AG04449 (cell line): Measurements from ENCODE around the gene TMCO1.
A peak's percentile ranks its signal among the peaks of the same experiment; 100 is the strongest.

Experiments
- CTCF ChIA-PET: fragments of 350-600 bp; formaldehyde crosslinking; extraction: SDS; loops from one replicate; lab custom pipeline; 2021; ENCODE audit warnings: antibody characterized with exemption; lab: Yijun Ruan, JAX
- POLR2A ChIA-PET: fragments of 400-600, 350-600 bp; formaldehyde crosslinking; extraction: SDS; loops from one replicate; lab custom pipeline; 2020; ENCODE audit warnings: antibody characterized with exemption, inconsistent platforms; lab: Yijun Ruan, JAX
- DNase-seq: peaks from one replicate; pipeline ENCODE4 v3.0.0-alpha.2; 2010; ENCODE audit warnings: low read depth, low spot score
- H3K4me3 ChIP-seq: 2 replicates; pipeline ENCODE4 v1.5.1; 2011; ENCODE audit warnings: low read depth, mild to moderate bottlenecking, control low read depth, low read length
- TF ChIP-seq, protein P1 (sequence below): IDR thresholded peaks from one replicate; pipeline ENCODE4 v1.5.1; 2011; ENCODE audit warnings: mild to moderate bottlenecking, moderate library complexity, low read length, control low read depth, inconsistent platforms; ENCODE audit not compliant: insufficient read depth; ENCODE audit errors: missing control alignments

Gene TMCO1

DNA sequence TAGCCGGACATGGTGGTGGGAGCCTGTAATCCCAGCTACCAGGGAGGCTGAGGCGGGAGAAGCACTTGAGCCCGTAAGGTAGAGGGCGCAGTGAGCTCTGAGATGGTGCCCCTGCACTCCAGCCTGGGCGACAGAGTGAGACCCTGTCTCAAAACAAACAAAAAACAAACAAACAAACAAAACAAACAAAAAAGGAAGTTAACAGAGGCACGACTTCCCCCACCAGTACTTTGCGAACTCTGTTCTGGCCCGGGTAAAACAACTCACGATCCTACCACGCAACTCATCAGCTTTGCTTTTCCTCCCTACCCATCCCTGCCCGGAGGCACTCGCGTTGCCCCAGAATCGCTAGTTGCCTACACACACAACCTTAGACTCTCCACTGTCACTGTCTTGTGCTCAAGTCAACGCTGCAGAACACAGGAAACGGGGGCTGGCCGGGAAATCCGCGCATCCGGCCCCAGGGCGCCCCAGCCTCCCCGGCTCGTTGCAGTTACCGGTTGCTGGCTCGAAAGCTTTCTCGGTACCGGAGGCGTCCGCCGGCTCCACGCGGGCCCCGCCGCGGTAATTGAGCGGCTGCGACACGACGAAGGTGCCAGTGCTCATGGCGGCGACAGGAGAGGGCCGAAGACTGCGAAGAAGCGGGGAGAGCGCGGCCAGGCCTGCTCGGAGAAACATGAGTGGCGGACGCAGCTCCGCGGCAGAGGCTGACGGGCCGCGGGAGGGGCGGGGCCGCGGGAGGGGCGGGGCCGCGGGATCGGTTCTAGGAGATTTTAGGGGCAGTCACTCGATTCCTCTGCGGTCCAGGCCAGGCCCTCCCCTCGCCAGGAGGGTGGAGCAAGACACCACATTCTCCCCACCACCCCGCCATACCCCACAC lies 70.5 kb downstream of the TMCO1 start, which contains the start of gene ALDH9A1:
ALDH9A1 (minus strand) TSS at position 682 of the 880 bp plus-strand sequence; CDS start at position 678, 4 bp downstream.
- CTCF ChIA-PET = interaction anchor here (0.8 to 2.3 kb wide), 13 partner anchors 13 to 226 kb away, joined by 3 to 16 read pairs (median 4); partner anchors contain the start of gene MGST3
- TF ChIP-seq, protein P1, sequence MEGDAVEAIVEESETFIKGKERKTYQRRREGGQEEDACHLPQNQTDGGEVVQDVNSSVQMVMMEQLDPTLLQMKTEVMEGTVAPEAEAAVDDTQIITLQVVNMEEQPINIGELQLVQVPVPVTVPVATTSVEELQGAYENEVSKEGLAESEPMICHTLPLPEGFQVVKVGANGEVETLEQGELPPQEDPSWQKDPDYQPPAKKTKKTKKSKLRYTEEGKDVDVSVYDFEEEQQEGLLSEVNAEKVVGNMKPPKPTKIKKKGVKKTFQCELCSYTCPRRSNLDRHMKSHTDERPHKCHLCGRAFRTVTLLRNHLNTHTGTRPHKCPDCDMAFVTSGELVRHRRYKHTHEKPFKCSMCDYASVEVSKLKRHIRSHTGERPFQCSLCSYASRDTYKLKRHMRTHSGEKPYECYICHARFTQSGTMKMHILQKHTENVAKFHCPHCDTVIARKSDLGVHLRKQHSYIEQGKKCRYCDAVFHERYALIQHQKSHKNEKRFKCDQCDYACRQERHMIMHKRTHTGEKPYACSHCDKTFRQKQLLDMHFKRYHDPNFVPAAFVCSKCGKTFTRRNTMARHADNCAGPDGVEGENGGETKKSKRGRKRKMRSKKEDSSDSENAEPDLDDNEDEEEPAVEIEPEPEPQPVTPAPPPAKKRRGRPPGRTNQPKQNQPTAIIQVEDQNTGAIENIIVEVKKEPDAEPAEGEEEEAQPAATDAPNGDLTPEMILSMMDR = peak; percentile 33
- peak; percentile 26 for DNase-seq

DNA sequence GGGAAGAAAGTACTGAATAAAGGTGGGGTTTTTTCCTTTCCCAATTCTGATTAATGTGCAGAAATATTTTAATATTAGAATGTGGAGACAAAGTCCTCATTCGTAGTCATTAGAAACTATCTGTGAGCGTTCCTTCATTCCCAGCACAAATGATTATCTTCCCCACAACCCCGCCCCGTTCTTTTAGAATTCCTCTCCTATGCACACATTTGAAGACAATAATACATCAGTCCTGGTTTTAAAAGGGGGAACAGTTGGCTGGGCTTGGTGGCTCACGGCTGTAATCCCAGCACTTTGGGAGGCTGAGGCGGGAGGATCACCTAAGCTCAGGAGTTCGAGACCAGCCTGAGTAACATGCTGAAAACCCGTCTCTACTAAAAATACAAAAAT lies 71.2 kb downstream of the TMCO1 start:
- TF ChIP-seq, protein P1 = no peak
- CTCF ChIA-PET = interaction anchor here (0.8 to 2.3 kb wide), 13 partner anchors 12 to 227 kb away, joined by 3 to 16 read pairs (median 4); partner anchors contain the start of gene MGST3
- POLR2A ChIA-PET = interaction anchor here (0.8 to 2.2 kb wide), 4 partner anchors 23 to 131 kb away, joined by 3 to 9 read pairs (median 7); partner anchors contain the start of gene MGST3
- peak overlapping the region; percentile 81 for H3K4me3 ChIP-seq
- no peak for DNase-seq

More for the DNA sequence above, 70.5 kb downstream of the TMCO1 start, which contains the start of gene ALDH9A1:
- POLR2A ChIA-PET = interaction anchor here (0.8 to 2.2 kb wide), 5 partner anchors 23 to 1141 kb away, joined by 3 to 9 read pairs (median 7); partner anchors contain the start of genes MGST3 and POGK
- peak within 1 kb of the TSS; percentile 81 for H3K4me3 ChIP-seq

DNA sequence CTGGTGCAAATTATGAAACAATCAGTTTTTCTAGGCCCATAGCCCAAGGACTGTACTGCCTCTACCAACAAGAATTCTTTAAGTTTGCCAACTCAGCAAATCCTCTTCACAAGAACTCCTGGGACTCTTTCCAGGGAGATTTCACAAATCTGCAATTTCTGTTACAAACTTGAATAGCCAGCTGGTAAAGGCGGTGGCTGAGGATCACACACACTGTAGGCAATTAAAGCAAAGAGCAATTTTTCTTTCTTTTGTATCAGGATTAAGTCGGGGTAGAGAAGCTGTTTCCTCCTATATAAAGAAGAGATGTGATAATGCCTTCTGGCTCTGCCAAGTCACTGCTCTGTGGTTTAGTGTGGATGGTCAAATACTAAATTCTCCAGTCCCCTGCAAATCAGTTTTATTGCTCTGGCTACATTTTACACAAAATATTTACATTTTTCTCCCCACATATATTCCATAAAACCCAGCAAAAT lies 72.0 kb downstream of the TMCO1 start:
- CTCF ChIA-PET = interaction anchor here (0.6 to 2.3 kb wide), 8 partner anchors 11 to 99 kb away, joined by 3 to 16 read pairs (median 4); partner anchors contain the start of gene MGST3

DNA sequence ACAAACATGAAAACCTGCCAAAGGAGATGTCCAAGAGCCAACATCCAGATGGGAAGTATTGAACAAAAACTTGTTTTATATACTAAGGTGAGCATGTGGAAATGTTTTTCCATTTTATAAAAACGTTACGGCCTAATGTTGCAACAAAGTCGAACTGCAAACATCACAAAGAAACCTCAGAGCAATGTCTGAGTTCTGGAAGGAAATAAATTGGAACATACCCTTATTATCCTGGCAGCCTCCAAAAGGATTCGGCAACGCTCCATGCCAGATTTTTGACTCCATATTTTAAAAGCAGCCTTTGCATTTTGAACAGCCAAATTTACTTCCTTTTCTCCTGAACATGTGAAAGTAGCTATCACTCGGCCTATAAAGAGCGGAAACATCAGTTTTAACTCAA lies 73.6 kb downstream of the TMCO1 start:
- DNase-seq = no peak
- no peak overlapping the region for H3K4me3 ChIP-seq
- POLR2A ChIA-PET = interaction anchor here (0.7 kb wide), 1 partner anchor 20 kb away, joined by 5 read pairs; no protein-coding TSS in a partner anchor
- CTCF ChIA-PET = interaction anchor here (1.2 to 1.4 kb wide), 2 partner anchors 9 to 99 kb away, joined by 3 to 5 read pairs; no protein-coding TSS in a partner anchor
- TF ChIP-seq, protein P1 = no peak

More for the DNA sequence above, 72.0 kb downstream of the TMCO1 start:
- TF ChIP-seq, protein P1 = no peak
- DNase-seq = peak; percentile 87
- H3K4me3 ChIP-seq = peak overlapping the region; percentile 81
- POLR2A ChIA-PET = interaction anchor here (0.6 to 2.2 kb wide), 2 partner anchors 22 to 66 kb away, joined by 3 to 7 read pairs; partner anchors contain the start of gene MGST3

DNA sequence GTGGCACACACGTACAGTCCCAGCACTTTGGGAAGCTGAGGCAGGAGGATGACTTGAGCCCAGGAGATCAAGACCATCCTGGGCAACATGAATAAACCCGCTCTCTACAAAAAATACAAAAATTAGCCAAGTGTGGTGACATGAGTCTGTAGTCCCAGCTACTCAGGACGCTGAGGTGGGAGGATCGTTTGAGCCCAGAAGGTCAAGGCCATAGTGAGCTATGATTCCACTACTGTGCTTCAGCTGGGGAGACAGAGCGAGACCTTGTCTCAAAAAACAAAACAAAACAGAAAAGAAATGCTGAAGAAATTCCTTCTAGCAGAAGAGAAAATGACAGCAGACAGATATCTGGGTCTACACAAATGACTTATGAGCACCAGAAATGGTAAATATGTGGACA lies 80.6 kb downstream of the TMCO1 start:
- TF ChIP-seq, protein P1 = no peak
- no peak overlapping the region for H3K4me3 ChIP-seq
- no peak for DNase-seq
- CTCF ChIA-PET = no interaction called here
- POLR2A ChIA-PET = no interaction called here
